Measurements from ENCODE around the gene PET100. TPM values are rescaled to one million over a fixed set of nuclear protein-coding genes. Genes with fewer than 3 reads are reported as not detected.

Gene PET100
- total RNA-seq, 1 donor from 2014 or later: 93.2 TPM

- peak overlapping the region; percentile 95 for H3K27ac ChIP-seq
- ATAC-seq (peak; percentile 77), DNase-seq (peak; percentile 88)
- peaks cover 5% of the 10 kb centered on the region for H3K27me3 ChIP-seq
- no peaks in the 10 kb centered on the region for H3K36me3 ChIP-seq
- peak overlapping the region; percentile 82 for H3K4me3 ChIP-seq
- intact Hi-C loops (cut with DNase I): no loop called here
- TF ChIP-seq CTCF (IDR thresholded peaks at IDR 0.05): no peak
- H3K9me3 ChIP-seq: no peaks in the 10 kb centered on the region
- peaks cover 7% of the 10 kb centered on the region for H3K4me1 ChIP-seq
These were observed 8.0 kb downstream of the PET100 start for GRCh38 chr19:7637374-7638256.

GRCh38 chr19:7638802-7639465, 9.3 kb downstream of the PET100 start:
- no peak for DNase-seq
- Histone ChIP-seq H3K36me3 (no peaks in the 10 kb centered on the region), H3K9me3 (no peaks in the 10 kb centered on the region), H3K27me3 (peaks cover 5% of the 10 kb centered on the region), H3K27ac (no peak overlapping the region), H3K4me3 (no peak overlapping the region), H3K4me1 (peaks cover 7% of the 10 kb centered on the region)
- intact Hi-C loops (cut with DNase I): no loop called here
- ATAC-seq: no peak
- no peak for TF ChIP-seq CTCF (IDR thresholded peaks at IDR 0.05)

- ATAC-seq (no peak), DNase-seq (no peak)
- H3K27ac ChIP-seq: no peak overlapping the region
- H3K4me3 ChIP-seq: no peak overlapping the region
- no peak for TF ChIP-seq CTCF (IDR thresholded peaks at IDR 0.05)
- no peaks in the 10 kb centered on the region for H3K9me3 ChIP-seq
- peaks cover 6% of the 10 kb centered on the region for H3K36me3 ChIP-seq
- H3K4me1 ChIP-seq: peaks cover 7% of the 10 kb centered on the region
- intact Hi-C loops (cut with DNase I): no loop called here
- peaks cover 5% of the 10 kb centered on the region for H3K27me3 ChIP-seq
These were observed 10.3 kb downstream of the PET100 start for GRCh38 chr19:7639863-7640348.

- TF ChIP-seq CTCF (IDR thresholded peaks at IDR 0.05): no peak
- peaks cover 7% of the 10 kb centered on the region for H3K4me1 ChIP-seq
These were observed 11.2 kb downstream of the PET100 start for GRCh38 chr19:7640803-7641202.

GRCh38 chr19:7641290-7642276, 12.0 kb downstream of the PET100 start:
- H3K27me3 ChIP-seq: peaks cover 5% of the 10 kb centered on the region
- no peak for TF ChIP-seq CTCF (IDR thresholded peaks at IDR 0.05)
- H3K36me3 ChIP-seq: peaks cover 10% of the 10 kb centered on the region
- no peak overlapping the region for H3K4me3 ChIP-seq
- ATAC-seq (no peak), DNase-seq (no peak)
- no peaks in the 10 kb centered on the region for H3K9me3 ChIP-seq
- H3K4me1 ChIP-seq: peaks cover 7% of the 10 kb centered on the region
- intact Hi-C loops (cut with DNase I): no loop called here
- no peak overlapping the region for H3K27ac ChIP-seq

More at GRCh38 chr19:7640803-7641202, 11.2 kb downstream of the PET100 start:
- Histone ChIP-seq H3K27ac (no peak overlapping the region), H3K4me3 (no peak overlapping the region), H3K9me3 (no peaks in the 10 kb centered on the region), H3K27me3 (peaks cover 5% of the 10 kb centered on the region), H3K36me3 (peaks cover 10% of the 10 kb centered on the region)
- no peak for ATAC-seq
- intact Hi-C loops (cut with DNase I): no loop called here
- no peak for DNase-seq
